HL-60 (cell line): ENCODE measurements around the gene FAM167B.

Experiments used
- DNase-seq, 2 experiments: peaks; one replicate each; pipeline ENCODE4 v3.0.0-alpha.2; 2010 to 2020; ENCODE audit warnings: low read depth in 1 of 2, low spot score in 1 of 2
- H3K27ac ChIP-seq: fragments of 250-450 bp; sonication (Bioruptor Pico); replicated peaks from 2 replicates; pipeline ENCODE4 v1.5.1; 2020; ENCODE audit warnings: mild to moderate bottlenecking, moderate library complexity
- H3K27me3 ChIP-seq: fragments of 250-450 bp; sonication (Bioruptor Pico); 2 replicates; pipeline ENCODE4 v1.5.1; 2021; ENCODE audit warnings: mild to moderate bottlenecking, moderate library complexity; ENCODE audit not compliant: insufficient read depth, poor library complexity, severe bottlenecking
- H3K4me3 ChIP-seq: replicated peaks from 2 replicates; pipeline ENCODE4 v1.5.1; 2011; ENCODE audit warnings: mild to moderate bottlenecking, control low read depth, low read length; ENCODE audit not compliant: insufficient read depth
- CTCF ChIP-seq: IDR thresholded peaks from one replicate; pipeline ENCODE4 v1.5.1; 2011; ENCODE audit warnings: low read length, control low read depth, inconsistent platforms; ENCODE audit not compliant: insufficient read depth
- GABPA ChIP-seq: IDR thresholded peaks from 2 replicates; pipeline ENCODE4 v1.6.1; 2012; ENCODE audit warnings: low read depth
- POLR2AphosphoS5 ChIP-seq: IDR thresholded peaks from 2 replicates; pipeline ENCODE4 v1.6.1; 2012; ENCODE audit warnings: low read depth
- SPI1 ChIP-seq: IDR thresholded peaks from 2 replicates; pipeline ENCODE4 v1.6.1; 2012; ENCODE audit warnings: low read depth, mild to moderate bottlenecking, borderline replicate concordance
- TF ChIP-seq, protein P1 (sequence below): IDR thresholded peaks from 2 replicates; pipeline ENCODE4 v1.6.1; 2012; ENCODE audit warnings: low read depth; ENCODE audit not compliant: insufficient replicate concordance

FAM167B gene

GRCh38 chr1:32247983-32248889 lies 1.2 kb downstream of the FAM167B start:
- Histone ChIP-seq H3K27ac (no peak overlapping the region), H3K27me3 (no peaks in the 10 kb centered on the region), H3K4me3 (no peak overlapping the region)
- DNase-seq = peak; percentile 45 to 77
- TF ChIP-seq SPI1 (no peak), GABPA (no peak), POLR2AphosphoS5 (peak; percentile 72), CTCF (peak; percentile 87)

GRCh38 chr1:32249831-32250525 lies 3.0 kb downstream of the FAM167B start:
- no peaks in the 10 kb centered on the region for H3K27me3 ChIP-seq
- peak; percentile 52 to 71 for DNase-seq
- H3K4me3 ChIP-seq = no peak overlapping the region
- TF ChIP-seq SPI1 (0 out of 2 replicates have a peak, but pooled peaks have one; percentile 29), POLR2AphosphoS5 (no peak), GABPA (peak; percentile 41; the same call in 1 of the 2 replicates)
- H3K27ac ChIP-seq = peak overlapping the region; percentile 38

DNA sequence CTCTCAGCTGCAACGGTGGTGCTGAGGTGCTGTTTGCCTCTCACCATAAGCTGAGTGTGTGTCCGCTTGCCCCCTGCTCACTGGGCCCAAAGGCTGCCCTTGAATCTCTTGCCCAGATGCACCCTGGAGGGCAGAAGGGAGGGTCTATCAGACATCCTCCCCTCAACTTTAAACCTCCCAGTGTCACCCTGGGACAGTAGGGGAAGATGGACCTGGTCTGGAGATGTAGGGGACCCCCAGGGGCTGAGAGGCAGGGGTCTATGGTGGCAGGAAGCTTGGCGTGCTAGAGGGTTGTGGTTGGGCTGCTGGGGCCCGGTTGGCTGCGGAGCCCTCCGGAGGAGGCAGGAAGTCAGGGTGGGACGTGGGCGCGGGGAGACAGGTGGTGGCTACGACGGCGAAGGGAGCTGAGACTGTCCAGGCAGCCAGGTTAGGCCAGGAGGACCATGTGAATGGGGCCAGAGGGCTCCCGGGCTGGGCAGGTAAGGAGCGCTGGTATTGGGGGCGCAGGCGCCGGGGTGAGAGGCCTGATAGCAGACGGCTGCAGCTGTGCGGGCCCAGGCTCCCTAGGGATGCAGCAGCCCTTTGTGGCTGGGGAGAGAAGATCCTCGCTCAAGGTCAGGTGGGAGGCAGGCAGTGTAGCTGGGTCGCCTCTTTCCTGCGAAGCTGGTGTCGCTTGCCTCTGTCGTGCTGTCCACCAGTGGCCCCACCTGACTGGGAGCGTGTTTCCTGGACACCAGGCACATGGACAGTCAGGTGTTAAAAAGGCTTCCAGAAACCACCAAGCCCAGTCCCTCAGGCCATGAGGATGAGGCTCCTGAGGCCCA lies 4.1 kb downstream of the FAM167B start, which contains the start of gene LCK:
Gene LCK (plus strand): TSS at position 373 of the 824 bp plus-strand sequence. CDS start 23,065 bp downstream, outside the sequence.
- H3K27ac ChIP-seq = peak within 1 kb of the TSS; percentile 38
- DNase-seq = no peak
- H3K27me3 ChIP-seq = no peaks in the 10 kb centered on the region
- TF ChIP-seq CTCF = no peak
- no peak for TF ChIP-seq POLR2AphosphoS5
- no peak for TF ChIP-seq SPI1
- TF ChIP-seq GABPA = no peak
- TF ChIP-seq, protein P1, sequence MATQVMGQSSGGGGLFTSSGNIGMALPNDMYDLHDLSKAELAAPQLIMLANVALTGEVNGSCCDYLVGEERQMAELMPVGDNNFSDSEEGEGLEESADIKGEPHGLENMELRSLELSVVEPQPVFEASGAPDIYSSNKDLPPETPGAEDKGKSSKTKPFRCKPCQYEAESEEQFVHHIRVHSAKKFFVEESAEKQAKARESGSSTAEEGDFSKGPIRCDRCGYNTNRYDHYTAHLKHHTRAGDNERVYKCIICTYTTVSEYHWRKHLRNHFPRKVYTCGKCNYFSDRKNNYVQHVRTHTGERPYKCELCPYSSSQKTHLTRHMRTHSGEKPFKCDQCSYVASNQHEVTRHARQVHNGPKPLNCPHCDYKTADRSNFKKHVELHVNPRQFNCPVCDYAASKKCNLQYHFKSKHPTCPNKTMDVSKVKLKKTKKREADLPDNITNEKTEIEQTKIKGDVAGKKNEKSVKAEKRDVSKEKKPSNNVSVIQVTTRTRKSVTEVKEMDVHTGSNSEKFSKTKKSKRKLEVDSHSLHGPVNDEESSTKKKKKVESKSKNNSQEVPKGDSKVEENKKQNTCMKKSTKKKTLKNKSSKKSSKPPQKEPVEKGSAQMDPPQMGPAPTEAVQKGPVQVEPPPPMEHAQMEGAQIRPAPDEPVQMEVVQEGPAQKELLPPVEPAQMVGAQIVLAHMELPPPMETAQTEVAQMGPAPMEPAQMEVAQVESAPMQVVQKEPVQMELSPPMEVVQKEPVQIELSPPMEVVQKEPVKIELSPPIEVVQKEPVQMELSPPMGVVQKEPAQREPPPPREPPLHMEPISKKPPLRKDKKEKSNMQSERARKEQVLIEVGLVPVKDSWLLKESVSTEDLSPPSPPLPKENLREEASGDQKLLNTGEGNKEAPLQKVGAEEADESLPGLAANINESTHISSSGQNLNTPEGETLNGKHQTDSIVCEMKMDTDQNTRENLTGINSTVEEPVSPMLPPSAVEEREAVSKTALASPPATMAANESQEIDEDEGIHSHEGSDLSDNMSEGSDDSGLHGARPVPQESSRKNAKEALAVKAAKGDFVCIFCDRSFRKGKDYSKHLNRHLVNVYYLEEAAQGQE = no peak
- H3K4me3 ChIP-seq = no peak within 1 kb of the TSS

GRCh38 chr1:32255072-32256071 lies 8.3 kb downstream of the FAM167B start:
- Histone ChIP-seq H3K27ac (no peak overlapping the region), H3K4me3 (no peak overlapping the region), H3K27me3 (no peaks in the 10 kb centered on the region)
- TF ChIP-seq, protein P1 = no peak
- TF ChIP-seq CTCF (no peak), SPI1 (no peak), POLR2AphosphoS5 (no peak), GABPA (no peak)
- DNase-seq = no peak
